Type B pancreatic cell (in vitro differentiated cells): Measurements from ENCODE around the gene UNC93A. TPM values are rescaled to one million over a fixed set of nuclear protein-coding genes. Genes with fewer than 3 reads are reported as not detected.
A peak's percentile ranks its signal among the peaks of the same experiment; 100 is the strongest.
"Not testable (repeated sequence)": the region's sequence is repeated elsewhere in the genome, so short reads cannot be mapped to it uniquely, and the experiment has no call there.

Experiments
- DNase-seq: peaks from one replicate; pipeline ENCODE4 v3.0.0; 2021; ENCODE audit warnings: mixed read lengths; ENCODE audit not compliant: unreplicated experiment; ENCODE audit errors: extremely low spot score
- H3K27ac Mint-ChIP-seq: 2 replicates; pipeline ENCODE4 v1.8.0; 2021; ENCODE audit warnings: mild to moderate bottlenecking, mixed read lengths
- H3K27me3 Mint-ChIP-seq: 2 replicates; pipeline ENCODE4 v1.8.0; 2021; ENCODE audit warnings: mixed read lengths
- H3K36me3 Mint-ChIP-seq: 2 replicates; pipeline ENCODE4 v1.8.0; 2021; ENCODE audit warnings: mixed read lengths
- H3K4me1 Mint-ChIP-seq: one replicate; pipeline ENCODE4 v1.8.0; 2021; ENCODE audit warnings: mixed read lengths; ENCODE audit not compliant: unreplicated experiment
- H3K4me3 Mint-ChIP-seq: 2 replicates; pipeline ENCODE4 v1.8.0; 2021; ENCODE audit warnings: mild to moderate bottlenecking, mixed read lengths
- H3K9me3 Mint-ChIP-seq: 2 replicates; pipeline ENCODE4 v1.8.0; 2021; ENCODE audit warnings: mixed read lengths
- CTCF ChIP-seq: fragments of 200-600 bp; sonication (generic); conservative IDR thresholded peaks from 2 replicates; pipeline ENCODE4 v1.5.0; 2021; ENCODE audit warnings: antibody characterized with exemption, mild to moderate bottlenecking
- long read RNA-seq: library from polyadenylated mRNA; unstranded; transcript quantifications from one replicate; pipeline ENCODE4 v2.0.0, GENCODE V29; 2020
- total RNA-seq: library from RNA; stranded (reverse); gene quantifications from 2 replicates; pipeline ENCODE4 v1.2.1, GENCODE V29; 2021; ENCODE audit warnings: low replicate concordance

Gene UNC93A
- 3.7 and 11.2 TPM in 2 replicates for total RNA-seq
- long read RNA-seq, transcript UNC93A-202 (7 exons, 1,810 nt), result minor isoform, 8 of 58 reads
- long read RNA-seq, transcript UNC93A-201 (8 exons, 2,116 nt), result major isoform, 11 of 58 reads
- long read RNA-seq, partial matches to known transcripts, result 13 of 58 reads
- long read RNA-seq, other reads (novel, unspliced or antisense), result 26 of 58 reads

GRCh38 chr6:167290786-167291622 is at the start of gene UNC93A:
TSS of gene UNC93A (plus strand) at chr6:167291315. CDS start at chr6:167291490, 175 bp downstream.
- H3K36me3 Mint-ChIP-seq, result no peaks in the 10 kb centered on the region
- peaks cover 7% of the 10 kb centered on the region for H3K4me1 Mint-ChIP-seq
- DNase-seq, result no peak
- TF ChIP-seq CTCF, result no peak
- no peaks in the 10 kb centered on the region for H3K9me3 Mint-ChIP-seq
- H3K27ac Mint-ChIP-seq, result no peak within 1 kb of the TSS
- no peak within 1 kb of the TSS for H3K4me3 Mint-ChIP-seq
- peaks cover 12% of the 10 kb centered on the region for H3K27me3 Mint-ChIP-seq

GRCh38 chr6:167241321-167242134 is 49.6 kb upstream of the UNC93A start:
- Mint-ChIP-seq H3K27ac (peak overlapping the region; percentile 79), H3K4me1 (peaks cover 51% of the 10 kb centered on the region), H3K27me3 (peaks cover 20% of the 10 kb centered on the region), H3K4me3 (peak overlapping the region; percentile 31)
- not testable (repeated sequence) for H3K9me3 Mint-ChIP-seq, DNase-seq, H3K36me3 Mint-ChIP-seq

GRCh38 chr6:167242135-167242506 is 49.0 kb upstream of the UNC93A start:
- DNase-seq, H3K27ac Mint-ChIP-seq, H3K36me3 Mint-ChIP-seq, H3K9me3 Mint-ChIP-seq: not testable (repeated sequence)
- Mint-ChIP-seq H3K4me1 (peaks cover 47% of the 10 kb centered on the region), H3K27me3 (peaks cover 18% of the 10 kb centered on the region), H3K4me3 (peak overlapping the region; percentile 17)

- Mint-ChIP-seq H3K27ac (peak overlapping the region; percentile 13), H3K4me3 (peak overlapping the region; percentile 17), H3K4me1 (peaks cover 43% of the 10 kb centered on the region), H3K27me3 (peaks cover 14% of the 10 kb centered on the region)
- DNase-seq, H3K36me3 Mint-ChIP-seq, H3K9me3 Mint-ChIP-seq: not testable (repeated sequence)
Observed at GRCh38 chr6:167242511-167243051, 48.5 kb upstream of the UNC93A start.

- no peaks in the 10 kb centered on the region for H3K9me3 Mint-ChIP-seq
- no peak for TF ChIP-seq CTCF
- no peaks in the 10 kb centered on the region for H3K36me3 Mint-ChIP-seq
- no peak overlapping the region for H3K4me3 Mint-ChIP-seq
- peak overlapping the region; percentile 2 for H3K27ac Mint-ChIP-seq
- H3K27me3 Mint-ChIP-seq, result peaks cover 13% of the 10 kb centered on the region
- DNase-seq, result no peak
- peaks cover 25% of the 10 kb centered on the region for H3K4me1 Mint-ChIP-seq
Observed at GRCh38 chr6:167244064-167244960, 46.8 kb upstream of the UNC93A start.

- no peak overlapping the region for H3K27ac Mint-ChIP-seq
- no peaks in the 10 kb centered on the region for H3K9me3 Mint-ChIP-seq
- no peak for TF ChIP-seq CTCF
- H3K27me3 Mint-ChIP-seq, result peaks cover 12% of the 10 kb centered on the region
- H3K4me1 Mint-ChIP-seq, result peaks cover 23% of the 10 kb centered on the region
- H3K36me3 Mint-ChIP-seq, result no peaks in the 10 kb centered on the region
- H3K4me3 Mint-ChIP-seq, result no peak overlapping the region
- no peak for DNase-seq
Observed at GRCh38 chr6:167244991-167245390, 46.1 kb upstream of the UNC93A start.
